GM23248 (cell line): Measurements from ENCODE around the gene RTEL1. TPM values are rescaled to one million over a fixed set of nuclear protein-coding genes. Genes with fewer than 3 reads are reported as not detected.
A peak's percentile ranks its signal among the peaks of the same experiment; 100 is the strongest.

ENCODE experiments used
- DNase-seq: peaks from one replicate; pipeline ENCODE4 v3.0.0-alpha.2; 2015
- H2AFZ ChIP-seq: fragments of 200-600 bp; sonication (generic); 2 replicates; pipeline ENCODE4 v1.6.1; 2016; ENCODE audit warnings: antibody characterized with exemption
- H3F3A ChIP-seq: fragments of 200-600 bp; sonication (generic); 2 replicates; pipeline ENCODE4 v1.6.1; 2016; ENCODE audit warnings: mild to moderate bottlenecking, antibody characterized with exemption, mixed run types; ENCODE audit not compliant: insufficient read depth
- H3K27ac ChIP-seq: fragments of 200-600 bp; sonication (generic); 2 replicates; pipeline ENCODE4 v1.5.1; 2016; ENCODE audit warnings: mild to moderate bottlenecking
- H3K27me3 ChIP-seq: fragments of 200-600 bp; sonication (generic); replicated peaks from 2 replicates; pipeline ENCODE4 v1.6.1; 2016; ENCODE audit warnings: mild to moderate bottlenecking; ENCODE audit not compliant: insufficient read depth
- H3K36me3 ChIP-seq: fragments of 200-600 bp; sonication (generic); 2 replicates; pipeline ENCODE4 v1.6.1; 2016; ENCODE audit warnings: low read depth, mild to moderate bottlenecking
- H3K4me1 ChIP-seq: fragments of 200-600 bp; sonication (generic); 2 replicates; pipeline ENCODE4 v1.6.1; 2016; ENCODE audit warnings: mild to moderate bottlenecking; ENCODE audit not compliant: insufficient read depth
- H3K4me2 ChIP-seq: fragments of 200-600 bp; sonication (generic); one replicate; pipeline ENCODE4 v1.6.1; 2016; ENCODE audit warnings: mild to moderate bottlenecking; ENCODE audit not compliant: unreplicated experiment
- H3K4me3 ChIP-seq: fragments of 200-600 bp; sonication (generic); 2 replicates; pipeline ENCODE4 v1.5.1; 2016; ENCODE audit warnings: mild to moderate bottlenecking
- H3K79me2 ChIP-seq: fragments of 200-600 bp; sonication (generic); 2 replicates; pipeline ENCODE4 v1.6.1; 2016; ENCODE audit warnings: mild to moderate bottlenecking; ENCODE audit not compliant: insufficient read depth
- H3K9ac ChIP-seq: fragments of 200-600 bp; sonication (generic); 2 replicates; pipeline ENCODE4 v1.6.1; 2016; ENCODE audit warnings: mild to moderate bottlenecking
- H3K9me2 ChIP-seq: fragments of 200-600 bp; sonication (generic); 2 replicates; pipeline ENCODE4 v1.6.1; 2016; ENCODE audit warnings: mixed run types, mild to moderate bottlenecking, moderate library complexity; ENCODE audit not compliant: insufficient read depth
- H3K9me3 ChIP-seq: fragments of 200-600 bp; sonication (generic); one replicate; pipeline ENCODE4 v1.6.1; 2017; ENCODE audit warnings: low read depth
- H4K20me1 ChIP-seq: fragments of 200-600 bp; sonication (generic); 2 replicates; pipeline ENCODE4 v1.6.0; 2016; ENCODE audit not compliant: insufficient read depth
- EZH2 ChIP-seq: fragments of 200-600 bp; sonication (generic); IDR thresholded peaks from 2 replicates; pipeline ENCODE4 v1.6.1; 2018; ENCODE audit warnings: antibody characterized with exemption, mild to moderate bottlenecking; ENCODE audit not compliant: insufficient read depth, poor library complexity, severe bottlenecking
- EZH2phosphoT487 ChIP-seq: fragments of 200-600 bp; sonication (generic); IDR thresholded peaks from 2 replicates; pipeline ENCODE4 v1.6.1; 2018; ENCODE audit warnings: antibody characterized with exemption, moderate library complexity, mild to moderate bottlenecking, low read depth; ENCODE audit not compliant: insufficient read depth
- WGBS, 2 experiments: methylation state at CpG; one replicate each; pipeline ENCODE4 v1.1.6; 2015 to 2017; ENCODE audit warnings: low lambda C conversion rate in 2 of 2, low coverage in 1 of 2; ENCODE audit errors: missing lambda C conversion rate in 2 of 2; 5-methylcytosine and 5-hydroxymethylcytosine counted together
- in situ Hi-C: fragments of 300-500 bp; cut with MboI; formaldehyde crosslinking; loops from 2 replicates; pipeline ENCODE4 v1.15.0; 2020
- polyA plus RNA-seq: library from polyadenylated mRNA; unstranded; fragments of >200 nt; fragmentation: Nextera tagmentation; extraction: Ambion mirVana; gene quantifications from 2 replicates; pipeline ENCODE4 v1.2.1, GENCODE V29; 2016
- total RNA-seq: library from RNA; depleted of rRNA; stranded (reverse); fragments of >200 nt; shearing (Covaris generic); gene quantifications from 2 replicates; pipeline ENCODE4 v1.2.3, GENCODE V29; 2014

The RTEL1 gene
- total and polyA plus RNA-seq, 2 experiments from 2014 or later = 8.6 to 15.6 TPM

- H3K9me2 ChIP-seq = no peaks in the 10 kb centered on the region
- H3K4me1 ChIP-seq = peaks cover 7% of the 10 kb centered on the region; the same call in 1 of the 2 replicates
- H3K4me2 ChIP-seq = peak overlapping the region; percentile 70
- no peaks in the 10 kb centered on the region for H3K79me2 ChIP-seq
- H3K27me3 ChIP-seq = no peaks in the 10 kb centered on the region
- H4K20me1 ChIP-seq = no peaks in the 10 kb centered on the region
- H3F3A ChIP-seq = peaks cover 12% of the 10 kb centered on the region; the same call in 1 of the 2 replicates
- H3K9ac ChIP-seq = peak overlapping the region; percentile 78; the same call in 1 of the 2 replicates
- in situ Hi-C loops = no loop called here
- H3K36me3 ChIP-seq = 0 out of 2 replicates have a peak, but pooled peaks cover 8% of the 10 kb centered on the region
- DNase-seq = no peak
- no peaks in the 10 kb centered on the region for H3K9me3 ChIP-seq
- H3K27ac ChIP-seq = no peak overlapping the region
- peak overlapping the region; percentile 68 for H3K4me3 ChIP-seq
- no peak for TF ChIP-seq EZH2phosphoT487
- no peak for TF ChIP-seq EZH2
- H2AFZ ChIP-seq = no peak overlapping the region
- WGBS, 2 experiments = 77 to 82% methylated on average over 10 to 30 of the region's 30 CpGs
Observed at GRCh38 chr20:63741676-63742380, 83.7 kb downstream of the RTEL1 start.

- in situ Hi-C loops = no loop called here
- H3F3A ChIP-seq = peaks cover 12% of the 10 kb centered on the region; the same call in 1 of the 2 replicates
- no peaks in the 10 kb centered on the region for H4K20me1 ChIP-seq
- H3K9me3 ChIP-seq = no peaks in the 10 kb centered on the region
- H3K36me3 ChIP-seq = 0 out of 2 replicates have a peak, but pooled peaks cover 8% of the 10 kb centered on the region
- H3K27me3 ChIP-seq = no peaks in the 10 kb centered on the region
- H3K9ac ChIP-seq = no peak overlapping the region
- H3K27ac ChIP-seq = no peak overlapping the region
- 94 to 96% methylated on average over 18 to 37 of the region's 37 CpGs for WGBS, 2 experiments
- no peak overlapping the region for H3K4me3 ChIP-seq
- no peaks in the 10 kb centered on the region for H3K9me2 ChIP-seq
- no peak overlapping the region for H3K4me2 ChIP-seq
- DNase-seq = no peak
- no peaks in the 10 kb centered on the region for H3K79me2 ChIP-seq
- no peak overlapping the region for H2AFZ ChIP-seq
- no peak for TF ChIP-seq EZH2phosphoT487
- no peak for TF ChIP-seq EZH2
- peaks cover 7% of the 10 kb centered on the region; the same call in 1 of the 2 replicates for H3K4me1 ChIP-seq
Observed at GRCh38 chr20:63742381-63743024, 84.4 kb downstream of the RTEL1 start.

- in situ Hi-C loops = no loop called here
- Histone ChIP-seq H3K27me3 (no peaks in the 10 kb centered on the region), H2AFZ (no peak overlapping the region), H3K27ac (no peak overlapping the region), H4K20me1 (no peaks in the 10 kb centered on the region), H3F3A (peaks cover 12% of the 10 kb centered on the region; the same call in 1 of the 2 replicates), H3K4me3 (no peak overlapping the region), H3K9me3 (no peaks in the 10 kb centered on the region), H3K4me2 (no peak overlapping the region), H3K79me2 (no peaks in the 10 kb centered on the region), H3K9me2 (no peaks in the 10 kb centered on the region), H3K4me1 (peaks cover 7% of the 10 kb centered on the region; the same call in 1 of the 2 replicates), H3K36me3 (0 out of 2 replicates have a peak, but pooled peaks cover 8% of the 10 kb centered on the region), H3K9ac (no peak overlapping the region)
- no peak for TF ChIP-seq EZH2phosphoT487
- no peak for TF ChIP-seq EZH2
- 89 to 90% methylated on average over 30 to 31 of the region's 31 CpGs for WGBS, 2 experiments
- DNase-seq = no peak
Observed at GRCh38 chr20:63743210-63743970, 85.3 kb downstream of the RTEL1 start.

- no peaks in the 10 kb centered on the region for H3K27me3 ChIP-seq
- TF ChIP-seq EZH2 = no peak
- TF ChIP-seq EZH2phosphoT487 = no peak
- no peak overlapping the region for H3K27ac ChIP-seq
- peaks cover 7% of the 10 kb centered on the region; the same call in 1 of the 2 replicates for H3K4me1 ChIP-seq
- DNase-seq = no peak
- H3F3A ChIP-seq = peaks cover 12% of the 10 kb centered on the region; the same call in 1 of the 2 replicates
- H4K20me1 ChIP-seq = no peaks in the 10 kb centered on the region
- 73 to 75% methylated on average over 4 of the region's 4 CpGs for WGBS, 2 experiments
- in situ Hi-C loops = no loop called here
- no peaks in the 10 kb centered on the region for H3K9me2 ChIP-seq
- no peak overlapping the region for H3K4me3 ChIP-seq
- H3K79me2 ChIP-seq = no peaks in the 10 kb centered on the region
- H3K9me3 ChIP-seq = no peaks in the 10 kb centered on the region
- H3K4me2 ChIP-seq = no peak overlapping the region
- no peak overlapping the region for H3K9ac ChIP-seq
- H3K36me3 ChIP-seq = 0 out of 2 replicates have a peak, but pooled peaks cover 8% of the 10 kb centered on the region
- H2AFZ ChIP-seq = no peak overlapping the region
Observed at GRCh38 chr20:63744158-63744557, 86.0 kb downstream of the RTEL1 start.
